ENCODE results near the gene LOC128125822.

The LOC128125822 gene

GRCh38 chr6:63592886-63593285, 20.6 kb downstream of the LOC128125822 start:
- H3K4me1 ChIP-seq: peaks cover 0 to 5% (median 0%) of the 10 kb centered on the region in 3 donors
- WGBS, 2 donors (ENCODE audit: low coverage in 1 of 2): 78% methylated on average over 7 of the region's 7 CpGs; no CpG with 5 or more reads in 1 of the 2 donors
- no peaks in the 10 kb centered on the region for H3K36me3 ChIP-seq
- H3K9me3 ChIP-seq: no peaks in the 10 kb centered on the region
- TF ChIP-seq EP300 (IDR thresholded peaks at IDR 0.05) (no peak), CTCF (IDR thresholded peaks at IDR 0.05) (no peak), POLR2A (IDR thresholded peaks at IDR 0.05) (no peak), POLR2AphosphoS5 (IDR thresholded peaks at IDR 0.05) (no peak)
- no peak overlapping the region for H3K4me3 ChIP-seq
- H3K27ac ChIP-seq: no peak overlapping the region
- no peaks in the 10 kb centered on the region for H3K27me3 ChIP-seq
- no peak for ATAC-seq

GRCh38 chr6:63597141-63598048, 25.1 kb downstream of the LOC128125822 start:
- no peaks in the 10 kb centered on the region for H3K9me3 ChIP-seq
- H3K36me3 ChIP-seq: no peaks in the 10 kb centered on the region
- TF ChIP-seq EP300 (IDR thresholded peaks at IDR 0.05) (no peak), POLR2AphosphoS5 (IDR thresholded peaks at IDR 0.05) (no peak), POLR2A (IDR thresholded peaks at IDR 0.05) (no peak), CTCF (IDR thresholded peaks at IDR 0.05) (no peak)
- H3K4me3 ChIP-seq: peak overlapping the region in 1 of 2 donors; percentile 51
- H3K27ac ChIP-seq: no peak overlapping the region
- 52 to 53% methylated on average over 6 of the region's 6 CpGs for WGBS, 2 donors (ENCODE audit: low coverage in 1 of 2)
- ATAC-seq: no peak
- peaks cover 0 to 15% (median 0%) of the 10 kb centered on the region in 3 donors for H3K4me1 ChIP-seq
- H3K27me3 ChIP-seq: no peaks in the 10 kb centered on the region

- H3K4me1 ChIP-seq: peaks cover 0 to 15% (median 0%) of the 10 kb centered on the region in 3 donors
- 1 to 7% methylated on average over 19 to 22 of the region's 23 CpGs for WGBS, 2 donors (ENCODE audit: low coverage in 1 of 2)
- no peaks in the 10 kb centered on the region for H3K27me3 ChIP-seq
- peak overlapping the region; percentile 23 to 51 for H3K4me3 ChIP-seq
- no peaks in the 10 kb centered on the region for H3K36me3 ChIP-seq
- peak; percentile 82 for ATAC-seq
- no peak overlapping the region for H3K27ac ChIP-seq
- no peak for TF ChIP-seq POLR2A (IDR thresholded peaks at IDR 0.05)
- TF ChIP-seq EP300 (IDR thresholded peaks at IDR 0.05): no peak
- peak; percentile 75 to 93 (median 78) for TF ChIP-seq CTCF (IDR thresholded peaks at IDR 0.05)
- H3K9me3 ChIP-seq: no peaks in the 10 kb centered on the region
Measured at GRCh38 chr6:63598049-63599036, 26.1 kb downstream of the LOC128125822 start.

GRCh38 chr6:63599243-63599642, 27.0 kb downstream of the LOC128125822 start:
- Histone ChIP-seq H3K4me1 (peaks cover 0 to 15% (median 0%) of the 10 kb centered on the region in 3 donors), H3K4me3 (no peak overlapping the region), H3K27ac (no peak overlapping the region), H3K9me3 (no peaks in the 10 kb centered on the region), H3K27me3 (no peaks in the 10 kb centered on the region), H3K36me3 (no peaks in the 10 kb centered on the region)
- no peak for TF ChIP-seq CTCF (IDR thresholded peaks at IDR 0.05)
- no peak for TF ChIP-seq POLR2AphosphoS5 (IDR thresholded peaks at IDR 0.05)
- no peak for TF ChIP-seq EP300 (IDR thresholded peaks at IDR 0.05)
- TF ChIP-seq POLR2A (IDR thresholded peaks at IDR 0.05): no peak
- WGBS, 2 donors (ENCODE audit: low coverage in 1 of 2): 80 to 88% methylated on average over 7 of the region's 7 CpGs
- no peak for ATAC-seq
